Left cardiac atrium (tissue), 4 donors: Measurements from ENCODE around the gene CASK. TPM values are rescaled to one million over a fixed set of nuclear protein-coding genes. Genes with fewer than 3 reads are reported as not detected.
"Not testable (repeated sequence)": the region's sequence is repeated elsewhere in the genome, so short reads cannot be mapped to it uniquely, and the experiment has no call there.

Experiments used
- ATAC-seq, 2 donors: fragments of 200-7000 bp; cut with Tn5 transposase; one replicate each; pipeline ENCODE4 v1.9.1; 2020; ENCODE audit warnings: mild to moderate bottlenecking in 2 of 2, moderate library complexity in 2 of 2
- DNase-seq: peaks from one replicate; pipeline ENCODE4 v3.0.0-alpha.2; 2020
- intact Hi-C, 2 donors: fragments of 100-400 bp; cut with DNase I; formaldehyde crosslinking; loops; one replicate each; pipeline versions ENCODE4 v1.14.1 to v1.15.1; 2022 to 2023
- total RNA-seq, 2 donors: library from RNA; stranded (reverse); fragmentation: NEBNext Ultra II Directional; extraction: Animal tissue kit (Norgen Biotek cat#: 25700); gene quantifications; one replicate each; pipeline ENCODE4 v1.2.1, GENCODE V29; 2021
- donor health status: DM: no; HTN: yes; CAD: no.
- donor health status: DM: no; HTN: yes; CAD: no; lungs with severe emphysema.
- donor health status: DM: yes; HTN: yes; CAD: no.
- donor health status: Dilated cardiomyopathy.

CASK gene
- total RNA-seq, 2 donors from 2014 or later = 15.0 to 23.2 TPM

GRCh38 chrX:41616935-41617334 lies 306.4 kb downstream of the CASK start:
- peak in 1 of 2 donors; percentile 69 for ATAC-seq
- intact Hi-C loops = no loop called here
- DNase-seq = no peak

- DNase-seq (no peak), ATAC-seq (no peak)
- intact Hi-C loops = no loop called here
Observed at GRCh38 chrX:41616255-41616654, 307.1 kb downstream of the CASK start.

- intact Hi-C loops = no loop called here
- DNase-seq (no peak), ATAC-seq (no peak)
Observed at GRCh38 chrX:41608244-41608643, 315.1 kb downstream of the CASK start.

- ATAC-seq = no peak
- intact Hi-C loops = no loop called here
- DNase-seq = no peak
Observed at GRCh38 chrX:41607264-41607832, 316.0 kb downstream of the CASK start.

GRCh38 chrX:41606057-41606456 lies 317.3 kb downstream of the CASK start:
- ATAC-seq, DNase-seq, intact Hi-C loops: not testable (repeated sequence)

GRCh38 chrX:41604766-41605543 lies 318.4 kb downstream of the CASK start:
- ATAC-seq (no peak), DNase-seq (no peak)
- intact Hi-C loops = no loop called here

- intact Hi-C loops = no loop called here
- ATAC-seq (no peak), DNase-seq (no peak)
Observed at GRCh38 chrX:41604177-41604576, 319.2 kb downstream of the CASK start.

- no peak for ATAC-seq
- DNase-seq = no peak
- intact Hi-C loops = no loop called here
Observed at GRCh38 chrX:41603596-41603995, 319.8 kb downstream of the CASK start.

GRCh38 chrX:41602816-41603345 lies 320.5 kb downstream of the CASK start:
- ATAC-seq (no peak), DNase-seq (no peak)
- intact Hi-C loops = no loop called here

- DNase-seq = no peak
- intact Hi-C loops = no loop called here
- no peak for ATAC-seq
Observed at GRCh38 chrX:41600291-41600690, 323.1 kb downstream of the CASK start.

- intact Hi-C loops = no loop called here
- no peak for ATAC-seq
- DNase-seq = no peak
Observed at GRCh38 chrX:41599507-41599906, 323.8 kb downstream of the CASK start.

GRCh38 chrX:41596596-41596995 lies 326.8 kb downstream of the CASK start:
- DNase-seq = no peak
- no peak for ATAC-seq
- intact Hi-C loops = no loop called here

GRCh38 chrX:41594634-41595033 lies 328.7 kb downstream of the CASK start:
- intact Hi-C loops = no loop called here
- ATAC-seq (no peak), DNase-seq (no peak)

GRCh38 chrX:41591906-41592305 lies 331.4 kb downstream of the CASK start:
- ATAC-seq (no peak), DNase-seq (no peak)
- intact Hi-C loops = no loop called here

GRCh38 chrX:41590641-41591040 lies 332.7 kb downstream of the CASK start:
- intact Hi-C loops = no loop called here
- no peak for ATAC-seq
- no peak for DNase-seq

GRCh38 chrX:41589634-41590270 lies 333.6 kb downstream of the CASK start:
- intact Hi-C loops = no loop called here
- ATAC-seq (peak; percentile 17 to 34), DNase-seq (no peak)

- DNase-seq (no peak), ATAC-seq (no peak)
- intact Hi-C loops = no loop called here
Observed at GRCh38 chrX:41588271-41588670, 335.1 kb downstream of the CASK start.

GRCh38 chrX:41580423-41581064 lies 342.8 kb downstream of the CASK start:
- no peak for ATAC-seq
- intact Hi-C loops = no loop called here
- no peak for DNase-seq

GRCh38 chrX:41563876-41564275 lies 359.5 kb downstream of the CASK start:
- DNase-seq (no peak), ATAC-seq (no peak)
- intact Hi-C loops = no loop called here

- peak; percentile 77 to 92 for ATAC-seq
- intact Hi-C loops = no loop called here
- DNase-seq = no peak
Observed at GRCh38 chrX:41561045-41561444, 362.3 kb downstream of the CASK start.
